T-helper 1 cell treated with Interleukin-12 subunit alpha and Interleukin-12 subunit beta and Interleukin-4 antibody, amounts not matched to agents 30 μg/mL and 1 μg/mL, for 36 hours (primary cell): Measurements from ENCODE around the gene SLC25A52.

ENCODE experiments used
- H3K27ac Mint-ChIP-seq: one replicate; pipeline ENCODE4 v1.8.0; 2021; ENCODE audit warnings: mild to moderate bottlenecking, mixed read lengths
- H3K27me3 Mint-ChIP-seq: one replicate; pipeline ENCODE4 v1.8.0; 2021; ENCODE audit warnings: low read depth, mixed read lengths
- H3K36me3 Mint-ChIP-seq: one replicate; pipeline ENCODE4 v1.8.0; 2021; ENCODE audit warnings: low read depth, mixed read lengths
- H3K4me1 Mint-ChIP-seq: one replicate; pipeline ENCODE4 v1.8.0; 2021; ENCODE audit warnings: low read depth, mixed read lengths
- H3K4me3 Mint-ChIP-seq: one replicate; pipeline ENCODE4 v1.8.0; 2021; ENCODE audit warnings: mild to moderate bottlenecking, moderate library complexity, mixed read lengths
- H3K9me3 Mint-ChIP-seq: one replicate; pipeline ENCODE4 v1.8.0; 2021; ENCODE audit warnings: mixed read lengths

SLC25A52 gene

DNA sequence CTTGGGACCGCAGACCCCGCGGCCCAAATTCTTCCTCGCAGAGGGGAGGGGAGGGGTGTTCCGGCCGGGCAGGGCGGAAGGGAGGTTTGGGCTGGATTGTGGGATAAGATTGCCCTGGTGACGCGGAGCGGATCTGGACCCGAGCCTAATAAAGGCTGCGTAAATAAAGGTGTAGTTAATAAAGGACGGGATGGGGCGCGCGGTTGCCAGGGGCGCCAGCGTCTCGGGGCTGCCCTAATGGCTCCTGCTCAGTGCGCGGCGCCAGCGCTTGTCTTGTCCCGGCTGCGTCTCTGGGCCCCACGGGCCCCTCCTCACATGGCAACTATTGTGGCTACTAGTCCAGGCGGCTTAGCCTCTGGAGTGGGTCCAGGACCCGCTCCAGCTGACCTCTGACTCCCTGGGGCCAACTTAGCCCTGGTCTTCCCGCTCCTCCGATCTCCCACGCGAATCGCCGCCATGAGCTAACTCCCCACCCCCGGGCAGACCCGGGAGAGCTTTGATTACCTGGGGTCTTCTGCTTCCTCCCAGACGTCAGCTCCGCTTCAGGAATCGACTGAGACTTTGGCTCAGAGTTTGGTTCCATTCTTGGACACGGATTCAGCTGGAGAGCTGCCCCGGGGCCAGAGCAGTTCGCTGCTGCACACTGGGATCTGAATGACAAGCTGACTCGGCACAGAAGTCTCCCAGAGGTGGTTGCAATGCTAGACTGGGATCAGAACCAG, 36.5 kb downstream of the SLC25A52 start:
- peaks cover 4% of the 10 kb centered on the region for H3K4me1 Mint-ChIP-seq
- no peaks in the 10 kb centered on the region for H3K36me3 Mint-ChIP-seq
- H3K4me3 Mint-ChIP-seq, result peak overlapping the region; percentile 62
- peaks cover 41% of the 10 kb centered on the region for H3K27me3 Mint-ChIP-seq
- no peak overlapping the region for H3K27ac Mint-ChIP-seq
- H3K9me3 Mint-ChIP-seq, result no peaks in the 10 kb centered on the region

GRCh38 chr18:31723639-31723989, 37.1 kb downstream of the SLC25A52 start:
- Mint-ChIP-seq H3K9me3 (no peaks in the 10 kb centered on the region), H3K4me3 (no peak overlapping the region), H3K27ac (no peak overlapping the region), H3K27me3 (peaks cover 41% of the 10 kb centered on the region), H3K4me1 (peaks cover 4% of the 10 kb centered on the region), H3K36me3 (no peaks in the 10 kb centered on the region)

GRCh38 chr18:31722369-31722957, 38.2 kb downstream of the SLC25A52 start:
- Mint-ChIP-seq H3K9me3 (no peaks in the 10 kb centered on the region), H3K4me1 (peaks cover 4% of the 10 kb centered on the region)

GRCh38 chr18:31721601-31722000, 39.1 kb downstream of the SLC25A52 start:
- Mint-ChIP-seq H3K9me3 (no peaks in the 10 kb centered on the region), H3K4me1 (peaks cover 4% of the 10 kb centered on the region), H3K27ac (no peak overlapping the region)

More at GRCh38 chr18:31722369-31722957, 38.2 kb downstream of the SLC25A52 start:
- H3K4me3 Mint-ChIP-seq, result no peak overlapping the region
- no peaks in the 10 kb centered on the region for H3K36me3 Mint-ChIP-seq
- H3K27me3 Mint-ChIP-seq, result peaks cover 38% of the 10 kb centered on the region
- H3K27ac Mint-ChIP-seq, result no peak overlapping the region

GRCh38 chr18:31720867-31721266, 39.8 kb downstream of the SLC25A52 start:
- H3K36me3 Mint-ChIP-seq, result no peaks in the 10 kb centered on the region
- peaks cover 31% of the 10 kb centered on the region for H3K27me3 Mint-ChIP-seq
- H3K27ac Mint-ChIP-seq, result no peak overlapping the region
- H3K4me3 Mint-ChIP-seq, result no peak overlapping the region
- H3K4me1 Mint-ChIP-seq, result peaks cover 4% of the 10 kb centered on the region
- H3K9me3 Mint-ChIP-seq, result no peaks in the 10 kb centered on the region

More at GRCh38 chr18:31721601-31722000, 39.1 kb downstream of the SLC25A52 start:
- Mint-ChIP-seq H3K4me3 (no peak overlapping the region), H3K27me3 (peaks cover 34% of the 10 kb centered on the region), H3K36me3 (no peaks in the 10 kb centered on the region)

DNA sequence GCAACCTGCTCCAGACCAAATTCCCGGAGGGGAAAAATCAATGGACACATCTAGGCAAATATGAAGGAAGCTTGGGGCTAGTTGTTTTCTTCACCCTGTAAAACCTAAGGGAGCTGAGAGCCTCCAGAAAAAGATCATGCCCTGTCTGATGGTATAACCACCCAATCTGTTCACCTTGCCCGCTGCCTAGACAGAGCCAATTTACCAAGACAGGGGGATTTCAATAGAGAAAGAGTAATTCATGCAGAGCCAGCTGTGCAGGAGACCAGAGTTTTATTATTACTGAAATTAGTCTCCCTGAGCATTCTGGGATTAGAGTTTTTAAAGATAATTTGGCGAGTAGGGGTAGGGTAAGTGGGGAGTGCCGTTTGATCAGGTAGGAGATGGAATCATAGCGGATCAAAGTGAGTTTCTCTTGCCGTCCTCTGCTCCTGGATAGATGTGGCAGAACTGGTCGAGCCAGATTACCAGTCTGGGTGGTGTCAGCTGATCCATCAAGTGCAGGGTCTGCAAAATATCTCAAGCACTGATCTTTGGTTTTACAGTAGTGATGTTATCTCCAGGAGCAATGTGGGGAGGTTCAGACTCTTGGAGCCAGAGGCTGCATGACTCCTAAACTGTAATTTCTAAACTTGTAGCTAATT, 41.2 kb downstream of the SLC25A52 start:
- Mint-ChIP-seq H3K27me3 (peaks cover 18% of the 10 kb centered on the region), H3K9me3 (no peaks in the 10 kb centered on the region), H3K27ac (no peak overlapping the region), H3K4me1 (peaks cover 3% of the 10 kb centered on the region), H3K4me3 (no peak overlapping the region), H3K36me3 (no peaks in the 10 kb centered on the region)

DNA sequence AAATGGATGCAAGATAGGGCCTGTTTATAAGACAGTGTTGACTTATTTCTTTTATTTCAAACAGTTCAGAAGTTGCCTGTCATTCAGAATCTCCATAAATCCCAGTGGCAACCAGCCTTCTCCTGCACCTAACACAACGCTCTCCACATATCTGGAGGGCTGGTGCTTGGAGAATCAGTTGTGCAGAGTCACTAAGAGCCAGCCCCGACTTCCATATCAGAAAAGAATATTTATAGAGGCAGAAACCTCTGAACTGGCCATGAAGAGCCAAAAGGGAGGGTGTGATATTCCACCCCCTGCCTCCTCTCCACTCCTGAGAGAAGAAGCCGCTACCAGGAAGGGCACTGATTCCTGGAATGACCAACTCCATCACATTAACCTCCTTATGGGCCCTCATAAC, 42.3 kb downstream of the SLC25A52 start:
- Mint-ChIP-seq H3K27me3 (peaks cover 8% of the 10 kb centered on the region), H3K9me3 (no peaks in the 10 kb centered on the region), H3K4me1 (no peaks in the 10 kb centered on the region), H3K27ac (no peak overlapping the region), H3K4me3 (no peak overlapping the region), H3K36me3 (no peaks in the 10 kb centered on the region)

GRCh38 chr18:31716362-31716761, 44.3 kb downstream of the SLC25A52 start:
- Mint-ChIP-seq H3K4me3 (no peak overlapping the region), H3K9me3 (no peaks in the 10 kb centered on the region), H3K27ac (no peak overlapping the region), H3K36me3 (no peaks in the 10 kb centered on the region), H3K4me1 (no peaks in the 10 kb centered on the region), H3K27me3 (no peaks in the 10 kb centered on the region)

DNA sequence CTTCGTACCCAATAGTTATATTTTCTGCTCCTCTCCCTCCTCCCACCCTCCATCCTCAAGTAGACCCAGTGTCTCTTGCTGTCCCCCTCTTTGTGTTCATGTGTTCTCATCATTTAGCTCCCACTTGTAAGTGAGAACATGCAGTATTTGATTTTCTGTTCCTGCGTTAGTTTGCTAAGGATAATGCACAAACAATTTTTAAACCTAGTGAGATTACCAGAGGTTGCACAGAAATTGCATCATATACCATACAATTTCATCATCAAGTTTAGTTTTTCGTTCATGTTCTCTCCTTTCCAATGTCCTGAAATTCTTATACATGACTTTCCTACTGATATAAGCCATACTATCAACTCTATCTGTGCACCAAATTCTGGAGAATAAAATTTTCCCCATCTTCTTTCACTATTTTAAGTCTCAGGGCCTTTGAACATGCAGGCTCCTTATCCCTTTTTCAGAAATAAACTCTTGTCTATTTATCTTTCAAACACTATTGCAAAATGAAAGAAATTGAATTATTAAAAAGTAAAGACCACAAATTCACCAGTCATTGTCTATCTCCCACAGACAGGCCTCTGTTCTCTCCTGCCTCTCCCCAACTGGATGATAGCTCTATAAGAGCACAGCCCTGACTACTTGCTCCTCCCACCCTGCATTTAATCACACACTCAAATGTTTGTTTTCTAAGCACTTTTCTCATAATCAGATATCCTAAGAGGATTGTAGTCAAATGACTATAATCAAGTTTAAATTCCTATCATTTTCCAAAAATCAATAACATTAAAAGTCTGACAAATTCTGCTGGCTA, 49.1 kb downstream of the SLC25A52 start:
- Mint-ChIP-seq H3K4me3 (no peak overlapping the region), H3K27me3 (no peaks in the 10 kb centered on the region), H3K4me1 (no peaks in the 10 kb centered on the region), H3K27ac (no peak overlapping the region), H3K36me3 (no peaks in the 10 kb centered on the region), H3K9me3 (no peaks in the 10 kb centered on the region)

- Mint-ChIP-seq H3K27ac (no peak overlapping the region), H3K27me3 (no peaks in the 10 kb centered on the region), H3K9me3 (no peaks in the 10 kb centered on the region), H3K4me1 (no peaks in the 10 kb centered on the region), H3K36me3 (no peaks in the 10 kb centered on the region), H3K4me3 (no peak overlapping the region)
Observed at GRCh38 chr18:31710826-31711225, 49.9 kb downstream of the SLC25A52 start.
